Jurkat, Clone E6-1 (cell line): Measurements from ENCODE around the gene CORO1C.
A peak's percentile ranks its signal among the peaks of the same experiment; 100 is the strongest.
"Not testable (repeated sequence)": the region's sequence is repeated elsewhere in the genome, so short reads cannot be mapped to it uniquely, and the experiment has no call there.

ENCODE experiments used
- DNase-seq: peaks from one replicate; pipeline ENCODE4 v3.0.0-alpha.2; 2011; ENCODE audit warnings: low read depth, low spot score
- H3K4me3 ChIP-seq: 2 replicates; pipeline ENCODE4 v1.5.1; 2011; ENCODE audit warnings: mild to moderate bottlenecking, low read length, control low read depth, moderate library complexity

Gene CORO1C

GRCh38 chr12:108663324-108664015, 67.8 kb downstream of the CORO1C start:
- DNase-seq: no peak
- no peak overlapping the region for H3K4me3 ChIP-seq

DNA sequence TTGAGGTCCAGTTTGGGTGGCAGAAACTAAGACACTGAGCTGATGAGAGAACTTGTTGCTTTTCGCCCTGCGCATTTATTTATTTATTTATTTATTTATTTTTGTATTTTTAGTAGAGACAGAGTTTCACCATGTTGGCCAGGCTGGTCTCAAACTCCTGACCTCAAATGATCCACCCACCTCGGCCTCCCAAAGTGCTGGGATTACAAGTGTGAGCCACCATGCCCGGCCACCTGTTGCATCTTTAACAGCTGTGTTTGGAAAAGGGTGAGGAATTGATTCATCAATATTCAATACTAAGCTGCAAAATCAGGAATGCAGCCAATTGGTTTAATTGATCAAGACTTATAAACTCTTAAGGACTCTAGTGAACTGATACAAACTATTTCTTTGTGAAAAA, 73.2 kb downstream of the CORO1C start:
- DNase-seq, H3K4me3 ChIP-seq: not testable (repeated sequence)

DNA sequence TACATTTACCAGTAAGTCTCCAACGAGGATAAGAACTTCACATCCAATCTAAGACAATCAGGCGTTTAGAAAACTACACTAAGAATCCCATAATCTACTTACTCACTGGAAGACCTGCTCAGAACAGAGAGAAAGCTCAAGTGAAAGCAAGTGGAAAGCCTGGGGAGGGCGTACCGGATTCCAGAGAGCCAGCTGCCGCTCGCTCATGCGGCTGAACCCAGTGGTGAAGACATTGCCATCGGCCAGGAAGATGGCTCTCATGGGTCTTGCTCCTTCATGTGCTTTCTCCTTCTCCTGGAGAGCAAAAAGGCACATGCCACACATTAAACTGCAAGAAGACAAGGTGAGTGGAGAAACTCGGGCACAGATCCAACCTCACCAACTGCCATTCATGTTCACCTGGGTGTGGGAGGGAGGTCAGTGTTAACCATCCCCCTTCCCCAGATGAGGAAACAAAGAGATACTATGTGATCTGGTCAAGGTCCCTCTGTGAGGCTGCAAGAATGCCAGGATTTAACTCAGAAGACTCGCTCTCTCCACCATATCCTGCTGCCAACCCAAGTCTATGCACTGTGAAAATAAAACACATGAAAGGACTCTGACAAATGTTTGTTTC, 74.1 kb downstream of the CORO1C start:
- H3K4me3 ChIP-seq: no peak overlapping the region
- DNase-seq: no peak

GRCh38 chr12:108656247-108656646, 75.1 kb downstream of the CORO1C start:
- H3K4me3 ChIP-seq, DNase-seq: not testable (repeated sequence)

DNA sequence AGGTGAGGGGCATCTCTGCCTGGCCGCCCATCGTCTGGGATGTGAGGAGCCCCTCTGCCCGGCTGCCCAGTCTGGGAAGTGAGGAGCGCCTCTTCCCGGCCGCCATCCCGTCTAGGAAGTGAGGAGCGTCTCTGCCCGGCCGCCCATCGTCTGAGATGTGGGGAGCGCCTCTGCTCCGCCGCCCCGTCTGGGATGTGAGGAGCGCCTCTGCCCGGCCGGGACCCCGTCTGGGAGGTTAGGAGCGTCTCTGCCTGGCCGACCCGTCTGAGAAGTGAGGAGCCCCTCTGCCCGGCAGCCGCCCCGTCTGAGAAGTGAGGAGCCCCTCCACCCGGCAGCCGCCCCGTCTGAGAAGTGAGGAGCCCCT, 75.5 kb downstream of the CORO1C start:
- not testable (repeated sequence) for H3K4me3 ChIP-seq, DNase-seq

DNA sequence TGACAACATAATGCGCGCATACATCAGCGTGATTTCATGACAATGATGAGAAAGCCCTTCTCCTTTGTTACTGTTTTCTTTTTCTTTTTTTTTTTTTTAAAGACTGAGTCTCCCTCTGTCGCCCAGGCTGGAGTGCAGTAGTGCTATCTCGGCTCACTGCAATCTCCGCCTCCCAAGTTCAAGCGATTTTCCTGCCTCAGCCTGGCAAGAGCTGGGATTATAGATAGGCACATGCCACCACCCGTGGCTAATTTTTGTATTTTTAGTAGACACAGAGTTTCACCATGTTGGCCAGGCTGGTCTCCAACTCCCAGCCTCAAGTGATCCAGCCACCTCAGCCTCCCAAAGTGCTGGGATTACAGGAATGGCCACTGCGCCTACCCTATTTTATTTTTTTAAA, 76.7 kb downstream of the CORO1C start:
- not testable (repeated sequence) for H3K4me3 ChIP-seq

DNA sequence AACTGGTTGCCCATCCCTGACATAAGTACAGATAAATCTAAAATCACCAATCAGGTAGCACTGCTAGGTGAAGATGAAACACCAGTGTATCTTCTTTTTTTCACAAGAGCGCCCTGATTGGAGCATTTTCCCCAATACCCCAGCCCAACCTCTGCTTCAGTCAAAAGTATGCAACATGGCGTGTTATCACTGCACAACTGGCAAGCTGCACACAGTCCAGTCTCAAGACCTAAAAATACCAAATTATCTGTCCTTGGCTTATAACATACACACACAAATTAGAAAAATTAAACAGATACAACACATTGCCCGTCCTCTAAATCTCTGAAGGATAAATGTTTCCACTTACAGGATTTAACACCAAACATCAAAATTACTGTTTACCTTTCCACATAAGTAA, 77.4 kb downstream of the CORO1C start:
- H3K4me3 ChIP-seq: no peak overlapping the region
- DNase-seq: no peak

More for the DNA sequence above, 76.7 kb downstream of the CORO1C start:
- not testable (repeated sequence) for DNase-seq

GRCh38 chr12:108653082-108653516, 78.2 kb downstream of the CORO1C start:
- DNase-seq: no peak
- no peak overlapping the region for H3K4me3 ChIP-seq

- DNase-seq: no peak
- no peak overlapping the region for H3K4me3 ChIP-seq
These were observed 81.2 kb downstream of the CORO1C start for GRCh38 chr12:108650083-108650482.

DNA sequence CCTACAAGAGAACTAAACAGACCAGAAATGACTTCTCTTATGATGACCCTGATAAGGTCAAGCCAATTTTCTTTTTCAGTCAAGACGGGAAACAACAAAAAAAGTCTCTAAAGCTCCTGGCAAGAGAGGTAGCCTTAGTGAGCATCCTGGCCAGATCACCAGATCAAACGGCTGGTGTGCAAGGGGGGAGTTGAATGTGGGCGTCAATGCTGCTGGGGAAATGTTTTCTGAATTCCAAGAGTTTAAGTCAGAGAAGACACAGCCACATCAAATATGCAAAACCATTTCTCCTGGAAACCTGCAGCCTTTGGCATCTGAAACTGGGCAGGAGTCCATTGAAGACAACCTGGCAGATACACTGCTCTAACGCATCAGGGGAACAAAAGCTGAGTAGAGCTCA, 81.6 kb downstream of the CORO1C start:
- DNase-seq: no peak

GRCh38 chr12:108649126-108649525, 82.2 kb downstream of the CORO1C start:
- no peak for DNase-seq
- H3K4me3 ChIP-seq: no peak overlapping the region

More for the DNA sequence above, 81.6 kb downstream of the CORO1C start:
- no peak overlapping the region for H3K4me3 ChIP-seq

- H3K4me3 ChIP-seq: no peak overlapping the region
- DNase-seq: no peak
These were observed 82.9 kb downstream of the CORO1C start for GRCh38 chr12:108648371-108648770.

DNA sequence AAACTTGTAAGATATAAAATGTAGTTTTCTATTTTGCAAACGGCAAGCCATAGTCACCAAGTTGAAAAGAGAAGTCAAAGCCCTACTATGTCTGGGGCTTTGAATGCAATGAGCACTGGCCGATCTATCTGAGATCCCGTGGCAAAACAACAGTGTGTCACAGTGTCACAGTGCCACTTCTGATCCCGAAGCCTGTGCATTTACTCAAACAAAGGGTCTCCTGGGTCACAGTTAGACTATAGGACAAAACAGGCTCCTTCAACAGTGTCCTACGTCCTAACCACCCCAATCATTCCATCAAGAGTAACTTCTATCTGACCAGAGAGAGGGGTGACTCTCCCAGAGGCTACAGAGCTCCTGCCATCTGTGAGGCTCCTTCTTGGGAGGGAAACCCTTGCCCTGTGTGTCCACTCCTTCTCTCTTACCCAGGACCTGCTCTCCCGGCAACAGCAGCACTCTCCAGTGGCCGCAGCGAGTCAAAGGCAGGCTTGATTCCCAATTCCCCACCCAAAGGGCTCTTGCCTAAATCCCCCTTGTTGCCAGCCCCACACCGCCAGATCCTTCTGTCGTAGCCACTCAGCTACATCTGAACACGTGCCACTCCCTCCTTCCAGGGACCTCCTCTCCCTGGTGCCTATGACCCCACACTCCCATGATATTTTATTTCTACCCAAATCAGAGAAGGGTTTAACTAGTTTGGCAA, 83.6 kb downstream of the CORO1C start:
- no peak for DNase-seq
- H3K4me3 ChIP-seq: no peak overlapping the region

DNA sequence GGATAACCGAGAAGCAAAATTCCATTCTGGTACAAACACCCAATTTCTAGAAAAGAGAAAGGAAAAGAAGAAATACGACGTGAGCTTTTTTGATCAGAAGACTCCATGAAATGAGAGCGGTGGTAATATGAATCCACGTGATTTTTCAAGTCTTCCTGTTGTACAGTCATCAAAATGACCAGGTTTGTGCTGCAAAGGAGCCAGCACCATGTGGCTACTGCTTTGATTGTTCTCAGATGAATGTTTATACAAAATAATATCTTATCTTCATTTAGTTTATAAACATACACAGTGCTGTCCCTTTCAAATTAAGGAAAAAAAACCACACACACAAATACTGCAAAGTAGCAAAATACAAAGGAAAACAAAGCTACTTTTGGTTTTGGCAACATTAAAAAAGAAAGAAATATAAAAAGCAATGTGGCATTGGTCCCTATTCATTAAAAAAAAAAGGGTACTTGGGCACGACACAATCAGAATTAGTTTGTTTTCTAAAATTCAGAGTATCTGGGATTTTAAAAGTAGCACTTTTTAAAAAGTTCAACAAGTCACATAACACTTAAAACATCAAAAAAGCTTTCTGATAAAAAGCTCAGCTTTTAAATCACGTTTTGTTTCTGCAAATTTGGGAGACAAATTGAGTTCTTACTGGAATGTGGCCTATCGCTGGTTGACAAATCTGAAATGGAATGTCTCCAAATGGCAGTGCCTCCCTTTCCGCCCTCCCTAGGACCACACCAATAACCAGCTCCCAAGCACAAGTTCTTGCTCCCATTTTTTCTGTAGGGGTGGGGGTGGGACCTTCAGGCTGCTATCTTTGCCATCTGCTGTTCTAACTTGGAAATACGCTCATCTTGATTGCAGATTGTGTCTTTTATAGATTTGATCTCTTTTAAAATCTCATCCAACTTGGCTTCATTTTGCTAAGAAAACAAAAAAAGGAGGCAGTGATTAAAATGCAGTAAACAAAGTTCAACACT, 84.4 kb downstream of the CORO1C start:
- H3K4me3 ChIP-seq: 0 out of 2 replicates have a peak overlapping the region, but pooled peaks have one; percentile 29
- DNase-seq: no peak

GRCh38 chr12:108645686-108646599, 85.4 kb downstream of the CORO1C start:
- peak; percentile 75 for DNase-seq
- H3K4me3 ChIP-seq: peak overlapping the region; percentile 29

DNA sequence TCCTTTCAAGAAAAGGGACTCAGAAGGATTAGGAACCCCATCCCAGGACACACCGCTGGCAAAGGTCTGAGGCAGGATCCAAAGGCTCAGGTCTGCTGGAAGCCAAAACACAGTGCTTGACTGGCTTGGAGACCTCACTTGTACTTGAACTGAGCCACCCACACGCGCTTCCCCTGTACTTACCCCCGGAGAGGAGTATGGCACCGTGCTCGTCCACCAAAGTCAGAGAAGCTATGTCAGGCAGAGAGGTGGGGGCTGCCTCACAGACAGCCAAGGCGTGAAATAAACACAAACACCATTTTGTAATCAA, 86.6 kb downstream of the CORO1C start:
- no peak for DNase-seq

GRCh38 chr12:108643941-108644810, 87.1 kb downstream of the CORO1C start:
- no peak for DNase-seq
- no peak overlapping the region for H3K4me3 ChIP-seq

More for the DNA sequence above, 86.6 kb downstream of the CORO1C start:
- no peak overlapping the region for H3K4me3 ChIP-seq
